SU-DHL-6 (cell line): ENCODE data around the gene HM13.

Experiments used
- CTCF ChIP-seq: fragments of 200-600 bp; sonication (generic); IDR thresholded peaks from one replicate; pipeline ENCODE4 v1.5.1; 2017; ENCODE audit warnings: antibody characterized with exemption, mild to moderate bottlenecking, low read length, moderate library complexity; ENCODE audit not compliant: insufficient read depth, poor library complexity, severe bottlenecking
- EZH2phosphoT487 ChIP-seq: fragments of 200-600 bp; sonication (generic), shearing (Covaris generic); conservative IDR thresholded peaks from 2 replicates; pipeline ENCODE4 v1.6.1; 2018; ENCODE audit warnings: mild to moderate bottlenecking, antibody characterized with exemption, low read length, moderate library complexity, mixed read lengths

GRCh38 chr20:31562241-31562640 is 48.0 kb downstream of the HM13 start:
- TF ChIP-seq CTCF (no peak), EZH2phosphoT487 (no peak)
